ENCODE measurements around the gene FBRS.

DNA sequence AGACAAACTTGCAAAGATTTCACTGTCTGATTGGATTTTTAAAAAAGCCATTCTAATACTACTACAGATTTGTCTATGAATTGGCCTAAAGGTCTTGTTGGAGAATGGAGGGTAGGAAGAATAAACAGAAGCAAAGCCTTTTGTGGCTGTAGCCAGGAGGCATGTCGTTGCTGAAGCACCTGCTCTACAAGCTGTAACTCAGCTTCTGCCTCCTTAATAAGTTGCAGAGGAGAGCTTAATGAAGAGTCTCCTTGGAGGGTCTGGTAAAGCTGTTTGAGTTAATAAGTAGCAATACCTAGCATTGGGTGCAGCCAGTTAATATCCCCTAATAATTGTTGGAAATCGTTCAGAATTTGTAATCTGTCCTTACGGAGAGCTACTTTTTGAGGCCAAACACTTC lies 38.1 kb upstream of the FBRS start:
- TF ChIP-seq, protein P1, sequence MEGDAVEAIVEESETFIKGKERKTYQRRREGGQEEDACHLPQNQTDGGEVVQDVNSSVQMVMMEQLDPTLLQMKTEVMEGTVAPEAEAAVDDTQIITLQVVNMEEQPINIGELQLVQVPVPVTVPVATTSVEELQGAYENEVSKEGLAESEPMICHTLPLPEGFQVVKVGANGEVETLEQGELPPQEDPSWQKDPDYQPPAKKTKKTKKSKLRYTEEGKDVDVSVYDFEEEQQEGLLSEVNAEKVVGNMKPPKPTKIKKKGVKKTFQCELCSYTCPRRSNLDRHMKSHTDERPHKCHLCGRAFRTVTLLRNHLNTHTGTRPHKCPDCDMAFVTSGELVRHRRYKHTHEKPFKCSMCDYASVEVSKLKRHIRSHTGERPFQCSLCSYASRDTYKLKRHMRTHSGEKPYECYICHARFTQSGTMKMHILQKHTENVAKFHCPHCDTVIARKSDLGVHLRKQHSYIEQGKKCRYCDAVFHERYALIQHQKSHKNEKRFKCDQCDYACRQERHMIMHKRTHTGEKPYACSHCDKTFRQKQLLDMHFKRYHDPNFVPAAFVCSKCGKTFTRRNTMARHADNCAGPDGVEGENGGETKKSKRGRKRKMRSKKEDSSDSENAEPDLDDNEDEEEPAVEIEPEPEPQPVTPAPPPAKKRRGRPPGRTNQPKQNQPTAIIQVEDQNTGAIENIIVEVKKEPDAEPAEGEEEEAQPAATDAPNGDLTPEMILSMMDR (IDR thresholded peaks at IDR 0.05; ENCODE audit: low read depth, low read length, poor library complexity, severe bottlenecking), result no peak
- no peak for TF ChIP-seq EZH2phosphoT487 (IDR thresholded peaks at IDR 0.05; ENCODE audit: borderline replicate concordance, low read length)
